SK-N-SH (cell line): ENCODE data around the gene RAB8A. TPM values are rescaled to one million over a fixed set of nuclear protein-coding genes. Genes with fewer than 3 reads are reported as not detected.
"Not testable (repeated sequence)": the region's sequence is repeated elsewhere in the genome, so short reads cannot be mapped to it uniquely, and the experiment has no call there.

Experiments used
- CTCF ChIA-PET: fragments of 300-600, 350-600 bp; formaldehyde crosslinking; extraction: SDS; loops from one replicate; lab custom pipeline; 2021; lab: Yijun Ruan, JAX
- POLR2A ChIA-PET: fragments of 350-600 bp; sonication (Branson Sonifier 250); formaldehyde crosslinking; extraction: SDS; loops from one replicate; lab custom pipeline; 2020; ENCODE audit warnings: antibody characterized with exemption, inconsistent platforms; lab: Yijun Ruan, JAX
- DNase-seq: peaks from one replicate; pipeline ENCODE4 v3.0.0; 2012
- H2AFZ ChIP-seq: fragments of 200-600 bp; sonication (generic); 2 replicates; pipeline ENCODE4 v1.8.1; 2016; ENCODE audit warnings: antibody characterized with exemption, mild to moderate bottlenecking, low read depth
- H3F3A ChIP-seq: fragments of 200-600 bp; sonication (generic); replicated peaks from 2 replicates; pipeline ENCODE3; 2016; ENCODE audit warnings: antibody characterized with exemption, mild to moderate bottlenecking; ENCODE audit not compliant: insufficient read depth
- H3K27ac ChIP-seq, 2 experiments: fragments of 200-500 bp in 1 of 2; fragments of 200-600 bp in 1 of 2; sonication (Bioruptor generic) in 1 of 2; sonication (generic), shearing (Covaris generic) in 1 of 2; 2 replicates each; pipeline versions ENCODE4 v1.5.1 to v1.6.1; 2014 to 2016; ENCODE audit warnings: low read depth in 2 of 2, inconsistent platforms in 1 of 2, low read length in 1 of 2, mild to moderate bottlenecking in 1 of 2, mixed read lengths in 1 of 2
- H3K27me3 ChIP-seq: fragments of 200-600 bp; sonication (generic), shearing (Covaris generic); 2 replicates; pipeline ENCODE4 v1.6.1; 2016; ENCODE audit warnings: mixed run types; ENCODE audit not compliant: insufficient read depth
- H3K36me3 ChIP-seq, 2 experiments: fragments of 200-500 bp in 1 of 2; fragments of 200-600 bp in 1 of 2; sonication (Bioruptor generic) in 1 of 2; sonication (generic) in 1 of 2; replicated peaks in 1 of 2; 2 replicates each; pipeline versions ENCODE3 to v1.5.1; 2014 to 2016; ENCODE audit warnings: low read length in 1 of 2, mild to moderate bottlenecking in 1 of 2; ENCODE audit not compliant: insufficient read depth in 2 of 2, control insufficient read depth in 1 of 2
- H3K4me1 ChIP-seq, 2 experiments: fragments of 200-500 bp in 1 of 2; fragments of 200-600 bp in 1 of 2; sonication (Bioruptor generic) in 1 of 2; sonication (generic), shearing (Covaris generic) in 1 of 2; 2 replicates each; pipeline versions ENCODE4 v1.5.1 to v1.6.1; 2014 to 2016; ENCODE audit warnings: low read depth in 1 of 2, low read length in 1 of 2, mixed run types in 1 of 2; ENCODE audit not compliant: insufficient read depth in 2 of 2, control insufficient read depth in 1 of 2
- H3K4me2 ChIP-seq: fragments of 200-600 bp; sonication (generic), shearing (Covaris generic); 2 replicates; pipeline ENCODE4 v1.6.1; 2017; ENCODE audit warnings: mixed run types
- H3K4me3 ChIP-seq, 2 experiments: fragments of 200-500 bp in 1 of 2; fragments of 200-600 bp in 1 of 2; sonication (Bioruptor generic) in 1 of 2; sonication (generic), shearing (Covaris generic) in 1 of 2; 2 replicates each; pipeline versions ENCODE4 v1.5.1 to v1.8.1; 2014 to 2016; ENCODE audit warnings: low read depth in 2 of 2, inconsistent platforms in 1 of 2, low read length in 1 of 2, mild to moderate bottlenecking in 1 of 2, mixed read lengths in 1 of 2, moderate library complexity in 1 of 2
- H3K79me2 ChIP-seq: fragments of 200-600 bp; sonication (generic); 2 replicates; pipeline ENCODE4 v1.8.1; 2017; ENCODE audit warnings: mild to moderate bottlenecking; ENCODE audit not compliant: insufficient read depth
- H3K9ac ChIP-seq: fragments of 200-600 bp; sonication (generic); 2 replicates; pipeline ENCODE4 v1.6.1; 2017; ENCODE audit warnings: mixed run types
- H3K9me2 ChIP-seq: fragments of 200-600 bp; sonication (generic); 2 replicates; pipeline ENCODE4 v1.6.1; 2017; ENCODE audit warnings: mixed run types
- H3K9me3 ChIP-seq: fragments of 200-600 bp; sonication (generic); 2 replicates; pipeline ENCODE4 v1.6.1; 2017; ENCODE audit warnings: mixed run types, mild to moderate bottlenecking, moderate library complexity
- H4K20me1 ChIP-seq: fragments of 200-600 bp; sonication (generic); 2 replicates; pipeline ENCODE4 v1.6.1; 2017; ENCODE audit warnings: mild to moderate bottlenecking, mixed run types; ENCODE audit not compliant: insufficient read depth
- EP300 ChIP-seq, 2 experiments: IDR thresholded peaks; 2 replicates each; pipeline versions ENCODE4 v1.4.0 to v1.6.1; 2012; ENCODE audit warnings: borderline replicate concordance in 1 of 2, low read depth in 1 of 2, low read length in 1 of 2
- EZH2phosphoT487 ChIP-seq: fragments of 200-600 bp; sonication (generic); IDR thresholded peaks from 2 replicates; pipeline ENCODE4 v1.6.1; 2017; ENCODE audit warnings: low read depth, mixed run types, mild to moderate bottlenecking, antibody characterized with exemption, moderate library complexity, borderline replicate concordance
- FOSL2 ChIP-seq: IDR thresholded peaks from 2 replicates; pipeline ENCODE4 v1.4.0; 2012; ENCODE audit warnings: low read depth, mild to moderate bottlenecking, moderate library complexity, borderline replicate concordance
- FOXJ3 ChIP-seq: sonication (generic); formaldehyde crosslinking; IDR thresholded peaks from 2 replicates; pipeline ENCODE4 v1.5.1; 2020; ENCODE audit warnings: mild to moderate bottlenecking, missing genetic modification reagents
- FOXM1 ChIP-seq: IDR thresholded peaks from 2 replicates; pipeline ENCODE4 v1.4.0; 2012; ENCODE audit warnings: low read depth, mild to moderate bottlenecking
- JUND ChIP-seq: IDR thresholded peaks from 2 replicates; pipeline ENCODE4 v1.4.0; 2012
- RAD21 ChIP-seq: IDR thresholded peaks from 2 replicates; pipeline ENCODE4 v1.6.1; 2012; ENCODE audit warnings: mild to moderate bottlenecking, low read length
- RCOR1 ChIP-seq: fragments of 150-350 bp; IDR thresholded peaks from 2 replicates; pipeline ENCODE4 v1.6.1; 2017; ENCODE audit warnings: antibody characterized with exemption, low read length
- REST ChIP-seq: IDR thresholded peaks from 2 replicates; pipeline ENCODE4 v1.6.1; 2012; ENCODE audit warnings: mild to moderate bottlenecking, low read depth, low read length, moderate library complexity
- RFX5 ChIP-seq: IDR thresholded peaks from 2 replicates; pipeline ENCODE4 v1.6.1; 2012; ENCODE audit warnings: mild to moderate bottlenecking, improper control_type of control experiment, low read length
- RXRA ChIP-seq: IDR thresholded peaks from 2 replicates; pipeline ENCODE4 v1.4.0; 2012; ENCODE audit warnings: low read depth, mild to moderate bottlenecking, borderline replicate concordance
- TCF12 ChIP-seq: IDR thresholded peaks from 2 replicates; pipeline ENCODE4 v1.4.0; 2012
- TEAD4 ChIP-seq: IDR thresholded peaks from 2 replicates; pipeline ENCODE4 v1.4.0; 2012; ENCODE audit warnings: mild to moderate bottlenecking, borderline replicate concordance; ENCODE audit not compliant: insufficient read depth
- USF2 ChIP-seq: fragments of 150-350 bp; IDR thresholded peaks from 2 replicates; pipeline ENCODE4 v1.6.1; 2017; ENCODE audit warnings: antibody characterized with exemption, low read length, low read depth, borderline replicate concordance
- YY1 ChIP-seq: IDR thresholded peaks from 2 replicates; pipeline ENCODE4 v1.4.0; 2012; ENCODE audit warnings: low read depth, mild to moderate bottlenecking
- WGBS: methylation state at CpG from one replicate; pipeline ENCODE4 v1.1.6; 2017; ENCODE audit warnings: low lambda C conversion rate; 5-methylcytosine and 5-hydroxymethylcytosine counted together
- polyA plus RNA-seq, 3 experiments: library from polyadenylated mRNA; depleted of rRNA; stranded (reverse); fragments of >200 nt; gene quantifications; 2 replicates each; pipeline ENCODE4 v1.2.3, GENCODE V29; 2012

Gene RAB8A
- polyA plus RNA-seq, 1 of the 3 experiments (the other 2 are of a cell fraction) = 55.2 TPM

DNA sequence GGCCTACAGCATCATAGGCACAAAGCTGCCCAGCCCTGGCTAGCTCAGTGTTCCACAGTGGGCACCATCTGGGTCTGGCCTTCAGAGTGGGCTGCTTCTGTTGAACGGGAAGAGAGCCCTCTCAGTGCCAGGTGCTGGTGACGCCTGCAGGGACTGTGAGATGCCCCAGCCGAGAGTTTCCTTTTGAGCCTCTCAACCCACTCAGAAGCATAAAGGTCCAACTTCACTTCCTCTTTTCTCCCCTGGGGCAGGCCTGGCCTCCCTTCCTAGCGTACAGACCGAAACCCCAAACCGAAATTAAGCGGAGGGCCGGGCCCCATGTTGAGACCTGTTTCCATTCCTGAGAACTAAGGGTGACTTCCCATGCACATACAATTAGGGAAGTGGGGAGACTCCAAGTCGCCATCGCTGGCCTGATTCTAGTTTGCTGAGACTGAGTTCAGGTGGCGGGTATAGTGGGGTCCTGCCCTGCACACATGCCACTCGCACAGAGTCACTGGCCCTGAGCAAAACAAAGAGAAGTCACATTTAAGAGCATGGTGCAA lies 6.9 kb downstream of the RAB8A start:
- DNase-seq = no peak
- H2AFZ ChIP-seq = no peak overlapping the region
- no peaks in the 10 kb centered on the region for H3K27me3 ChIP-seq
- ChIA-PET CTCF (interaction anchor here (1.0 to 1.6 kb wide), 2 partner anchors 27 to 42 kb away, joined by 4 to 5 read pairs; partner anchors contain the start of gene TPM4), POLR2A (no interaction called here)
- H3K4me1 ChIP-seq = no peaks in the 10 kb centered on the region; a peak in 1 of 4 replicates
- H3K36me3 ChIP-seq = peaks cover 34% of the 10 kb centered on the region in 2 experiments
- whole genome bisulfite sequencing = 97% methylated on average over 6 of the region's 12 CpGs
- H3K4me2 ChIP-seq = no peak overlapping the region
- H4K20me1 ChIP-seq = peaks cover 10% of the 10 kb centered on the region; the same call in 1 of the 2 replicates
- no peaks in the 10 kb centered on the region for H3F3A ChIP-seq
- no peak for TF ChIP-seq RFX5
- TF ChIP-seq FOXJ3 (CRISPR knock-in tag) = no peak
- no peak for TF ChIP-seq USF2
- no peak for TF ChIP-seq TEAD4
- no peak overlapping the region for H3K4me3 ChIP-seq
- no peaks in the 10 kb centered on the region for H3K9me2 ChIP-seq
- H3K27ac ChIP-seq = no peak overlapping the region
- no peak overlapping the region for H3K9ac ChIP-seq
- no peaks in the 10 kb centered on the region for H3K9me3 ChIP-seq
- H3K79me2 ChIP-seq = peaks cover 38% of the 10 kb centered on the region

DNA sequence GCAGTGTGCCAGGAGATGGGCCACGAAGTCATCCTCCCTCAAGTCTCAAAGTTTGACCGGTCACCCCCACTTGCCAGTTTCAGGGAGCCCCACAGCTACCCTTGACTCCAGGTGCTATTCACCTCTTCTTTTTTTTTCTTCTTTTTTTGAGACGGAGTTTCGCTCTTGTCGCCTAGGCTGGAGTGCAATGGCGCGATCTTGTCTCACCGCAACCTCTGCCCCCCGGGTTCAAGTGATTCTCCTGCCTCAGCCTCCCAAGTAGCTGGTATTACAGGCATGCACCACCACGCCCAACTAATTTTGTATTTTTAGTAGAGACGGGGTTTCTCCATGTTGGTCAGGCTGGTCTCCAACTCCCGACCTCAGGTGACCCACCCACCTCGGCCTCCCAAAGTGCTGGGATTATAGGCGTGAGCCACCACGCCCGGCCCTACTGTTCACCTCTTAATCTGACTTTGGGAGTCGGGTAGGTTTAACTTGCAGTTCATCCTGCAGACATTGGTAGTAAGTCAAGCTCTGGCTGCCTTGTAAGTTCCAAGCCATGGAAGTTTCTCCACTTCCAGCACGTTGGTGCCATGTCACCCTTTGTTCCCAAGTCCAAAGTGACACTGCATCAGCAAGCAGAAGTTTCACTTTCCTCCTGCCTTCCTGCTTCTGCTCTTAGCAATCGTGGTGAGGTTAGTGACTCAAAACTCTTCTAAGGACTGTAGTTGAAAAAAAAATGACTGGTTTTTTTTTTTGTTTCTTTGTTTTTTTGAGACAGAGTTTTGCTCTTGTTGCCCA lies 7.6 kb downstream of the RAB8A start:
- not testable (repeated sequence) for H4K20me1 ChIP-seq

GRCh38 chr19:16121141-16121540 lies 9.5 kb downstream of the RAB8A start:
- H3K4me1 ChIP-seq = no peaks in the 10 kb centered on the region
- ChIA-PET POLR2A (no interaction called here), CTCF (interaction anchor here (2.8 kb wide), 1 partner anchor 10 kb away, joined by 8 read pairs; no protein-coding TSS in a partner anchor)
- H4K20me1 ChIP-seq = peaks cover 10% of the 10 kb centered on the region; the same call in 1 of the 2 replicates
- no peaks in the 10 kb centered on the region for H3K9me3 ChIP-seq
- H3K4me2 ChIP-seq = no peak overlapping the region
- H3K9me2 ChIP-seq = no peaks in the 10 kb centered on the region
- H3K27me3 ChIP-seq = no peaks in the 10 kb centered on the region
- H2AFZ ChIP-seq = no peak overlapping the region
- H3K27ac ChIP-seq = no peak overlapping the region
- DNase-seq = no peak
- WGBS = 60% methylated on average over 2 of the region's 5 CpGs
- H3K4me3 ChIP-seq = no peak overlapping the region
- H3K36me3 ChIP-seq = peaks cover 29 to 51% of the 10 kb centered on the region in 2 experiments
- no peak overlapping the region for H3K9ac ChIP-seq
- H3K79me2 ChIP-seq = peaks cover 20% of the 10 kb centered on the region
- no peaks in the 10 kb centered on the region for H3F3A ChIP-seq
- no peak for TF ChIP-seq EZH2phosphoT487
- no peak for TF ChIP-seq TCF12
- TF ChIP-seq YY1 = no peak
- no peak for TF ChIP-seq REST
- TF ChIP-seq JUND = no peak
- no peak for TF ChIP-seq USF2
- TF ChIP-seq RXRA = no peak
- TF ChIP-seq RAD21 = no peak
- no peak for TF ChIP-seq FOSL2
- TF ChIP-seq FOXM1 = no peak
- no peak for TF ChIP-seq EP300 (IDR thresholded peaks at IDR 0.05; ENCODE audit: borderline replicate concordance in 1 of 2, low read depth in 1 of 2, low read length in 1 of 2)
- TF ChIP-seq RCOR1 = no peak

More for the DNA sequence above, 7.6 kb downstream of the RAB8A start:
- H3F3A ChIP-seq, H3K4me3 ChIP-seq, H3K27ac ChIP-seq, H2AFZ ChIP-seq, H3K4me2 ChIP-seq, H3K9me2 ChIP-seq, H3K4me1 ChIP-seq, H3K9ac ChIP-seq, DNase-seq, H3K9me3 ChIP-seq, H3K27me3 ChIP-seq: not testable (repeated sequence)
- Histone ChIP-seq H3K79me2 (peaks cover 37% of the 10 kb centered on the region), H3K36me3 (peaks cover 29 to 40% of the 10 kb centered on the region in 2 experiments)
- POLR2A ChIA-PET = interaction anchor here (0.6 kb wide), 1 partner anchor 1300 kb away, joined by 3 read pairs; no protein-coding TSS in a partner anchor
- 94% methylated on average over 19 of the region's 19 CpGs for WGBS
- CTCF ChIA-PET = interaction anchor here (1.1 to 2.8 kb wide), 2 partner anchors 8 to 17 kb away, joined by 4 to 8 read pairs; no protein-coding TSS in a partner anchor
